ENCODE data around the gene POTEE. TPM values are rescaled to one million over a fixed set of nuclear protein-coding genes. Genes with fewer than 3 reads are reported as not detected.
"Not testable (repeated sequence)": the region's sequence is repeated elsewhere in the genome, so short reads cannot be mapped to it uniquely, and the experiment has no call there.

The POTEE gene
- total RNA-seq = not detected
- long read RNA-seq = 0 reads

GRCh38 chr2:131209030-131209772 is at the start of gene POTEE:
POTEE (plus strand) TSS chr2:131209536; CDS start chr2:131218403, 8,867 bp downstream.
- H3K4me1 ChIP-seq; H3K4me3 ChIP-seq; intact Hi-C loops (cut with DNase I); DNase-seq; H3K27ac ChIP-seq; H3K9me3 ChIP-seq; ATAC-seq; H3K27me3 ChIP-seq; H3K36me3 ChIP-seq: not testable (repeated sequence)

GRCh38 chr2:131165562-131165961 is 43.8 kb upstream of the POTEE start:
- H3K9me3 ChIP-seq; H3K4me3 ChIP-seq; H3K4me1 ChIP-seq; intact Hi-C loops (cut with DNase I); H3K36me3 ChIP-seq; H3K27ac ChIP-seq; DNase-seq; ATAC-seq; H3K27me3 ChIP-seq: not testable (repeated sequence)

- no peak for ATAC-seq
- H3K27ac ChIP-seq = no peak overlapping the region
- H3K4me1 ChIP-seq = no peaks in the 10 kb centered on the region
- peaks cover 3% of the 10 kb centered on the region for H3K27me3 ChIP-seq
- no peak for TF ChIP-seq CTCF (IDR thresholded peaks at IDR 0.05)
- no peaks in the 10 kb centered on the region for H3K9me3 ChIP-seq
- no peaks in the 10 kb centered on the region for H3K36me3 ChIP-seq
- intact Hi-C loops (cut with DNase I) = no loop called here
- H3K4me3 ChIP-seq = no peak overlapping the region
- DNase-seq = no peak
Observed at GRCh38 chr2:131168538-131168937, 40.8 kb upstream of the POTEE start.

GRCh38 chr2:131178050-131178449 is 31.3 kb upstream of the POTEE start:
- H3K4me3 ChIP-seq; DNase-seq; H3K4me1 ChIP-seq; H3K36me3 ChIP-seq; H3K9me3 ChIP-seq; intact Hi-C loops (cut with DNase I); ATAC-seq; H3K27me3 ChIP-seq; H3K27ac ChIP-seq: not testable (repeated sequence)

GRCh38 chr2:131178721-131179418 is 30.5 kb upstream of the POTEE start:
- intact Hi-C loops (cut with DNase I); H3K27ac ChIP-seq; H3K36me3 ChIP-seq; H3K27me3 ChIP-seq; H3K9me3 ChIP-seq; H3K4me1 ChIP-seq; H3K4me3 ChIP-seq; ATAC-seq: not testable (repeated sequence)
- DNase-seq = peak; percentile 62

GRCh38 chr2:131181451-131181850 is 27.9 kb upstream of the POTEE start:
- H3K27me3 ChIP-seq; H3K9me3 ChIP-seq; DNase-seq; H3K36me3 ChIP-seq; ATAC-seq; intact Hi-C loops (cut with DNase I); H3K27ac ChIP-seq; H3K4me3 ChIP-seq; H3K4me1 ChIP-seq: not testable (repeated sequence)

GRCh38 chr2:131193421-131193820 is 15.9 kb upstream of the POTEE start:
- H3K4me1 ChIP-seq; H3K27me3 ChIP-seq; H3K27ac ChIP-seq; H3K9me3 ChIP-seq; H3K4me3 ChIP-seq; intact Hi-C loops (cut with DNase I); H3K36me3 ChIP-seq; ATAC-seq; DNase-seq: not testable (repeated sequence)

- H3K4me1 ChIP-seq; DNase-seq; ATAC-seq; intact Hi-C loops (cut with DNase I); H3K4me3 ChIP-seq; H3K9me3 ChIP-seq; H3K36me3 ChIP-seq; H3K27me3 ChIP-seq; H3K27ac ChIP-seq: not testable (repeated sequence)
Observed at GRCh38 chr2:131196186-131196585, 13.2 kb upstream of the POTEE start.

- DNase-seq (no peak), ATAC-seq (no peak)
- Histone ChIP-seq H3K27me3 (no peaks in the 10 kb centered on the region), H3K27ac (no peak overlapping the region), H3K9me3 (no peaks in the 10 kb centered on the region), H3K36me3 (no peaks in the 10 kb centered on the region), H3K4me3 (no peak overlapping the region), H3K4me1 (no peaks in the 10 kb centered on the region)
- intact Hi-C loops (cut with DNase I) = no loop called here
- no peak for TF ChIP-seq CTCF (IDR thresholded peaks at IDR 0.05)
Observed at GRCh38 chr2:131201098-131201497, 8.2 kb upstream of the POTEE start.

GRCh38 chr2:131207839-131208238 is 1.5 kb upstream of the POTEE start:
- H3K9me3 ChIP-seq; DNase-seq; H3K4me1 ChIP-seq; intact Hi-C loops (cut with DNase I); H3K36me3 ChIP-seq; H3K27ac ChIP-seq; ATAC-seq; H3K27me3 ChIP-seq; H3K4me3 ChIP-seq: not testable (repeated sequence)

GRCh38 chr2:131209773-131210104 is 403 bp downstream of the POTEE start:
- intact Hi-C loops (cut with DNase I); H3K4me1 ChIP-seq; H3K27ac ChIP-seq; H3K4me3 ChIP-seq; DNase-seq; H3K9me3 ChIP-seq; H3K27me3 ChIP-seq; H3K36me3 ChIP-seq: not testable (repeated sequence)
- ATAC-seq = peak; percentile 51

GRCh38 chr2:131210434-131211211 is 1.3 kb downstream of the POTEE start:
- DNase-seq; H3K27me3 ChIP-seq; H3K4me1 ChIP-seq; intact Hi-C loops (cut with DNase I); H3K36me3 ChIP-seq; H3K27ac ChIP-seq; H3K9me3 ChIP-seq; H3K4me3 ChIP-seq: not testable (repeated sequence)
- ATAC-seq = peak; percentile 34

Measured in upper lobe of right lung (tissue), 1 donor.